Anterior cingulate cortex (tissue), 58 donors: Measurements from ENCODE around the gene NMNAT2.
"Not testable (repeated sequence)": the region's sequence is repeated elsewhere in the genome, so short reads cannot be mapped to it uniquely, and the experiment has no call there.

Experiments used
- DNase-seq, 58 donors: peaks; one replicate each; lab custom pipeline; 2025; lab: John Stamatoyannopoulos, UW

The NMNAT2 gene

GRCh38 chr1:183419399-183419798, 1.2 kb upstream of the NMNAT2 start:
- no peak for DNase-seq

DNA sequence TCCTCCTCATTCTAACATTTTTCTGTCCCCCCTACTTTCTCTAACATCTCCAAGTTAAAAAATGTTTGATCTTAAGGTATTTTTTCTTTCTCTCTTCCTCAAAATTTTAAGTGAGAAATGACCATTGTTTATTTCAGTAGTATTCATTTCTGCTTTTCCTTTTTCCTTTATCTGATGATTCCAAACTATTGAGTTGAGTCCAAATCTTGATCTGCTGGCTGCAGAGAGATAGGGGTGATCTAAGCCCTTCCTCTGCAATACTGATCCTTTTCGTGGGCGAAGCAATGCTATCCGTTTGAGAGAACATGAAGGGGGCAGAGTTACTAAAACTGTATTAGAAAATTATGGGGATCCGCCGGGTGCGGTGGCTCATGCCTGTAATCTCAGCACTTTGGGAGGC, 516 bp upstream of the NMNAT2 start:
- no peak for DNase-seq

GRCh38 chr1:183416850-183417771, 1.1 kb downstream of the NMNAT2 start:
- DNase-seq, result peak in 46 of 58 donors; percentile 5 to 73 (median 29)

DNA sequence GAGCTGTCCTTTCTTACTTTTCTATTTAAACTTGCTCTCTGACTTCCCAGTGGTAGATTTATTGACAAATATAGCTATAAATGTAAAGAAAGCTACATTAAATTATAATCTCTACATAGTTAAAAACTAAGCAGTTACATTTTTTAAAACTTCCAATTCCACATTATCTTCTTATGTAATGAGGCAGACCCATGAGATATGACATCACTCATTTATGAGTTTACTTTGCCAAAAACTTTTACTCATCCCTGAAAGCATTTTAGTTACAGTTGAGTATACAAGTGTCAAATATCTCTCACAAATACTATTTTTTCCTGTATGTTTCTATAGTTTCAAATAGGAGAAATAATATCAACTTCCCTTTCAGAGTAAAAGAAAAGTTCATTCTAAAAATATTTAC, 3.8 kb downstream of the NMNAT2 start:
- DNase-seq, result no peak

DNA sequence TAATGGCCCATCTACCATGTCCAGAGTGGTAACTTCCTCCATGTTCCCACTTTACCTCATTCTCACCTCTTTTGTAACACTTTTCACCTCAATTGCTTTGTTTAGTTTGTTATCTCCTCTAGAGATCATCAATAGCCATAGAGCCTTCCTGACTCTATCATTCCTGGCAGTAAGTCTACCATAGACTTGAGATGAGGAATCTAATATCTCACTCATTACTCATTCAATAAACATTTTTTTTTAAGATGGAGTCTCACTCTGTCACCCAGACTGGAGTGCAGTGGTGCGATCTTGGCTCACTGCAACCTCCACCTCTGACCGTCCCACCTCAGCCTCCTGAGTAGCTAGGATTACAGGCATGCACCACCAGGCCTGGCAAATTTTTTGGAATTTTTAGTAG, 7.1 kb downstream of the NMNAT2 start:
- no peak for DNase-seq

- DNase-seq, result no peak
These were observed 10.2 kb downstream of the NMNAT2 start for GRCh38 chr1:183407961-183408360.

GRCh38 chr1:183407474-183407873, 10.7 kb downstream of the NMNAT2 start:
- DNase-seq, result no peak

- DNase-seq, result peak in 5 of 58 donors; percentile 1 to 5 (median 1)
These were observed 13.7 kb downstream of the NMNAT2 start for GRCh38 chr1:183404476-183404875.

DNA sequence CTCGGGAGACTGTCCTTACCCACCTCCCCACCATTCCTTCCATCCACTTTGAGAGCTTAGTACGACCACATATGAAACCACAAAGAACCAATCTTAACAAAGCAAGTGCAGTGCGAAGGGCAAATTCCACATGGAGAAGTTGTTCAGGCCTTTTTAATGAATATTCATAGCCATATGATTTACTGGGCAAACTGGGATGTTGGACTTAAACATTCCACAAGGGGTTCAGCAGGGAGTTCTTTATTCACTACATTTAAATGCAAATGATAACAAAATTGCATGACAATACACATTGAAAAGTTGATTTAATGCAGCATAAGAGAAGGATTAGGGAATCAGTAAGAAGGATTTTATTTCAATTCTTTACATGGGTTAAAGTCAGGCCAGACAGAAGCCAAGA, 14.7 kb downstream of the NMNAT2 start:
- no peak for DNase-seq

DNA sequence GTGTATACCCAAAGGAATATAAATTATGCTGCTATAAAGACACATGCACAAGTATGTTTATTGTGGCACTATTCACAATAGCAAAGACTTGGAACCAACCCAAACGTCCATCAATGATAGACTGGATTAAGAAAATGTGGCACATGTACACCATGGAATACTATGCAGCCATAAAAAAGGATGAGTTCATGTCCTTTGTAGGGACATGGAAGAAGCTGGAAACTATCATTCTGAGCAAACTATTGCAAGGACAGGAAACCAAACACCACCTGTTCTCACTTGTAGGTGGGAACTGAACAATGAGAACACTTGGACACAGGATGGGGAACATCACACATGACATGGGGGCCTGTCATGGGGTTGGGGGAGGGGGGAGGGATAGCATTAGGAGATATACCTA, 16.6 kb downstream of the NMNAT2 start:
- DNase-seq, result not testable (repeated sequence)

- no peak for DNase-seq
These were observed 23.7 kb downstream of the NMNAT2 start for GRCh38 chr1:183394435-183394834.

DNA sequence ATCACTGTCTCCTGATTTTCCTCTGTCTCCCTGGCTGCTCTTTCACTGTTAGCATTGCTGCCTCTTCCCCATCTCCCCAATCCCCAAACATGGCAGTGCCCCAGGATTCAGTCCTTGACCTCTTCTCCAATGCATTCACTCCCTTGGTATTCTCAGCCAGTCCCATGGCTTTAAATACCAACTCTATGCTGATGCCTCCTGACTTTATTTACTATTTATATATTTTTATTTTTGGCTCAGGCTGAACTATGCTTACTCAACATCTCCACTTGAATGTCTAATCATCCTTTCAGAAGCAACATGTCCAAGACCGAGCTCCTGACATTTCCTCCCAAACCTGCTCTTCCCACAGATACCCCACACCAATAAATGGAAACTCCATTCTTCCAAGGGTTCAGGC, 26.3 kb downstream of the NMNAT2 start:
- no peak for DNase-seq

- DNase-seq, result no peak
These were observed 27.6 kb downstream of the NMNAT2 start for GRCh38 chr1:183390561-183390960.

DNA sequence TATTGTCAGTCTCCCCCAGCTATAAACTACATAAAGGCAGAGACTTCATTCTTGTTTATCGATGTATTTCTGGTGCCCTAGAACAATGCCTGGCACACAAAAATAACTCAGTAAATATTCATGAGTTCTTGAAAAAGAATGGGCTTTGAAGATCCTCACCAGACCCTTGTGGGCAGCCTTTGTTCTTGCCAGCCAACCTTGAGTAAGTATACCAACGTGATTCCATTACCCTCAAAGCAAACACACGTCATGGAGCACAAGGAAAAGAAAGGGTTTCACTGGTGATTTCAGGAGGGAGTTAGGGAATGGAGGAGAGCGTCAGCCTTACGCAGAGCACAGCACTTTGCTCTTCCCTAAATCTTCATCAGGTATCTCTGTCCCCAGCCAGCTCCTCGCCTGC, 29.4 kb downstream of the NMNAT2 start:
- DNase-seq, result no peak

- DNase-seq, result no peak
These were observed 32.6 kb downstream of the NMNAT2 start for GRCh38 chr1:183385340-183386144.

DNA sequence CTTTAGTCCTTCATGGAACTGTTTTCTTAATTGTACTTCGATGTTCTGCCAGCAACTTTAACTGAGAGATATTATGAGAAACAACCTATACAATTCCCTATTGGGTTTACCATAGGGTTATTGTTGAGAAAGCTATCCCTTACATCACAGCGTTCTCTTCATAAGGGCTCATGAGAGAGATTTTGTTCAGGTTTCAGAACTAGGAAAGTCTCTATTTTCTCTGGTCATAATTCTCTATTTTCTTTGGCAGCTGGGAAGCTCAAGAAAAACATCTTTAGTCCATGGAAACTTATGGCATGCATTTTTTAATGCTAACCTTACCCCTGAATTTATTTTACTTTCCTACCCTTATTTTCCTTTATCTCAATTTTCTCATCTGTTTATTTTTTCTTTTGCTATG, 38.2 kb downstream of the NMNAT2 start:
- DNase-seq, result no peak

GRCh38 chr1:183375381-183375780, 42.8 kb downstream of the NMNAT2 start:
- DNase-seq, result no peak

DNA sequence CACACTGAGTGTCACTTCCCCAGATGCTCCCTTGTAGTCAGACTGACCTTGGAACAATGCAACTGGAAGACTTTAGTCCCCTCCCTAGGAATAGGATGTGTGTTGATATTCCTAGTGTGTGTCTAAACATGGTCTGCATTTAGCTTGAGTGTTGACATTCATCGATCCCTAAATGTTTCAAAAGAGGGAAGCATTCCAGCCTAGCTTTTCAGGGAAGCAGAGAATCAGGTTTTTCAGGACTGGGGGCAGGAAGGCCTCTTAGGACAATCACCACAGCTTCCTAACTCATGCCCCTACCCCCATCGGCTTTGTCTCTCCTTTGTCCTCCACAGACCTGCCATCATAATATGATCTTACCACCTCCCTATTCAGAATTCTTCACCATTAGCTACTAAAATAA, 43.4 kb downstream of the NMNAT2 start:
- no peak for DNase-seq

DNA sequence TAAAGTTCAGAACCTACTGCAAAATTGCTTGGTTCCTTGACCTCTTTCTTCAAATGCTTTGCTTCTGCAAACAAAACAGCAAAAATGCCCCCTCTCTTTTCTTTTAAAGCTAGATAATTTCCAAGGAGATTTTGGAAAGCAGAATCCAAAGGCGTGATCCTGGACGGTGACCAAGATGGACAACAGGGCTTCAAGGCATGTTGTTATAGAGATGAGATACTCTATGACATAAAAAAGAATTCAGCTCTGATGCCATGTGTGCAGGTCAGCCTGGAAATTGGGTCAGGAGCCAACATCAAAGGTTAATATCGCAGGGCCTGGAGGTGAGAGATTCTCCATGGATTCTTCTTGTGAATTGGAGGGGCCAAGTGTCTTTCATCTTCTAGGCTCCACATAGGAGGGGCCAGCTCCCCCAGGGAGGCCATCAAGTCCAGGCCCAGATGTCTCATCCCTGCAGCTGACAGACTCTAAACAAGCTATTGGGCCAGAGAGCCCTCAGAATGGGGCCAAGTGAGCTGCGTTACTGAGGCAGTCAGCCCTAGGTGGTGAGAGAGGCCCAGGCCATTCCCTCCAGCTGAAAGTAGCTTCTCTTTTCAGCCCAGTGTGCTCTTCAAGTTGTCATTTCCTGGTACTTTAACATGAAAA, 45.5 kb downstream of the NMNAT2 start:
- no peak for DNase-seq

- DNase-seq, result no peak
These were observed 47.7 kb downstream of the NMNAT2 start for GRCh38 chr1:183370399-183371058.
